ENCODE measurements around the gene NAV2. TPM values are rescaled to one million over a fixed set of nuclear protein-coding genes. Genes with fewer than 3 reads are reported as not detected.

NAV2 gene, protein sequence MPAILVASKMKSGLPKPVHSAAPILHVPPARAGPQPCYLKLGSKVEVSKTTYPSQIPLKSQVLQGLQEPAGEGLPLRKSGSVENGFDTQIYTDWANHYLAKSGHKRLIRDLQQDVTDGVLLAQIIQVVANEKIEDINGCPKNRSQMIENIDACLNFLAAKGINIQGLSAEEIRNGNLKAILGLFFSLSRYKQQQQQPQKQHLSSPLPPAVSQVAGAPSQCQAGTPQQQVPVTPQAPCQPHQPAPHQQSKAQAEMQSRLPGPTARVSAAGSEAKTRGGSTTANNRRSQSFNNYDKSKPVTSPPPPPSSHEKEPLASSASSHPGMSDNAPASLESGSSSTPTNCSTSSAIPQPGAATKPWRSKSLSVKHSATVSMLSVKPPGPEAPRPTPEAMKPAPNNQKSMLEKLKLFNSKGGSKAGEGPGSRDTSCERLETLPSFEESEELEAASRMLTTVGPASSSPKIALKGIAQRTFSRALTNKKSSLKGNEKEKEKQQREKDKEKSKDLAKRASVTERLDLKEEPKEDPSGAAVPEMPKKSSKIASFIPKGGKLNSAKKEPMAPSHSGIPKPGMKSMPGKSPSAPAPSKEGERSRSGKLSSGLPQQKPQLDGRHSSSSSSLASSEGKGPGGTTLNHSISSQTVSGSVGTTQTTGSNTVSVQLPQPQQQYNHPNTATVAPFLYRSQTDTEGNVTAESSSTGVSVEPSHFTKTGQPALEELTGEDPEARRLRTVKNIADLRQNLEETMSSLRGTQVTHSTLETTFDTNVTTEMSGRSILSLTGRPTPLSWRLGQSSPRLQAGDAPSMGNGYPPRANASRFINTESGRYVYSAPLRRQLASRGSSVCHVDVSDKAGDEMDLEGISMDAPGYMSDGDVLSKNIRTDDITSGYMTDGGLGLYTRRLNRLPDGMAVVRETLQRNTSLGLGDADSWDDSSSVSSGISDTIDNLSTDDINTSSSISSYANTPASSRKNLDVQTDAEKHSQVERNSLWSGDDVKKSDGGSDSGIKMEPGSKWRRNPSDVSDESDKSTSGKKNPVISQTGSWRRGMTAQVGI (N-terminal part only)
- total RNA-seq (2022; extraction: Qiagen RNA extraction): 19.3 to 33.0 TPM (median 28.5 TPM) in 5 replicates

DNA sequence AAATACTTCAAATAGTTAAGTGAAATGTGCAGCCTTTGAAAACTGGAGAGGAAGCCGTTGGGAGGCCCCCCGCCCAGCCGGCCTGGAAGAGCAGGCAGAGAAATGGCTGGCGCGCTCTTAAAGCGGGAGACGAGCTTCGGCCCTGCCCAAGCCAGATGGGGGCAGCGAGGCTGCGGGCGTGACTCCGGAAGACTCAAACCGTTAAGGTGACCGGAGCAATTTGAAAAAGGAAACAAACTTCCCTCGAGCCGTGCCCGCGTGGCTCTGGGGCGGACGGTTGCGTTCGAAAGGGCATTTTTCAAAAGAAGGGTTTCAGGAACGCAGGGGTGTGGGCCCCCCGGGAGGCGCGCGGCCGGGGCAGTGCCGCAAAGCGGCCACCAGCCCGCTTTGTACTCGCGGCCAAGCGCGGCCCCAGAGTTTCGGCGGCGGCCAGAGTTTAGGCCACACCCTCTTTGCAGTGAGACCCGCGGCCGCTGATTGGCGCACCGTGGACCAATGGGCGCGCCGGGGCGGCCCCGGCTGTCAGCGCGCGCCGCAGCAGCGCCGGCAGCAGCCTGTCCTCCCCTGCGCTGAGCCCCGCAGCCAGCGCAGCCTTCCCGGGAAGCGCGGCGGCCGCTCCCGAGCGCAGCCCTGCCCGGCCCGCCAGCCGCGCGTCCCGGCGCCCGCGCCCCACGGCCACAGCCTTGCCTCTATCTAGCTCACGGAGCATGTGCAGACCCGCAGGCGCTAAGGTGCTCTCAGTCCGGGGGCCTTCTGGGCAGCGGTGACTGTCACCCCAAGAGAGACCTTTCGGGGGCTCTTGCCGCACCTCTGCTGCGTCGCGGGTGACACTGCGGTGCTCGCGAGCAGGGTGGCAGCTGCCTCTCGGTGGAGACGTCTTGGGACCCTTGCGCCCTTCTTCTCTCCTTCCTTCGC is at the start of gene NAV2:
Gene NAV2 (plus strand): TSS at position 557 of the 915 bp plus-strand sequence. CDS start 859 bp downstream, outside the sequence.

DNA sequence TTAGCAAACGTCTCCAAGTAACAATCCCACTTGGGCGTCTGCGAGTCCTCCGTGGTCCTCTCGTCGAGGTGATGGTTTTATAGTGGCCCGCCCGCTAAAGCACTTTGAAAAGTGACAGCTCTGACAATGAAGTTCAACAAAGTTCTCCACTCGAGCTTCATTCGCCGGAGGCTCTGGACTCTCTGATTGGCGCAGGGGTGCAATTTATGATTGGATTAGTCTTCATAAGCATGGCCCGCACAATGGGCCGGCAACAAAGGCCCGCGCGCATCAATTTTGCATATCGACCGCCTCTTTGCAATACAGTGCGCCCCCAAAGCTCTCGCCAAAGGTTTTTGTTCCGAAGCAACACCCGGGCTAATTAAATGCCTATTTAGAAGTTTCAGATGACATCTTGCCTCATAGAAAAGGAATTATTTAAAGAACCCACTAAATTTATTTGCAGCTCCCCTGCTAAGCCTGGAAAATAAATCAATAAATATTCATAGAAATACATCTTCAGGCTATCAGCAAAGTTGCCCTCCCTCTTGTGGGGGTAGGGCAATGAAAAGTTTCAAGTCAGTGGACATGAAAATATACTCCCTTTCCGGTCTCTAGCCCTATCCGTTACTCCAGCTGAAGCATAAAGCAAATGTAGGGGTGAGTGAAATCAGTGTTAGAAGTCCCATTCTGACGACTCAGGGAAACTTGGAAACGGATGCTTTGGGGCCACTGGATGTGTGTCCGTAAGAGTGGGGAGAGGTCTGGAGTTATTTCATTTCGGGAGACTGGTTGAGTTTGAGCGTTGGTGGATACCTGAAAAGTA is 448.0 kb downstream of the NAV2 start, which contains the start of gene DBX1:
Gene DBX1 (minus strand): TSS at position 51 of the 805 bp plus-strand sequence. CDS start 151 bp downstream, outside the sequence.

All from A549 treated with Hydrocortisone at 1 μM for 4 hours (cell line).